HG02981 (cell line): ENCODE measurements around the gene LTBR.

ENCODE experiments used
- ATAC-seq: cut with Tn5 transposase; IDR thresholded peaks from one replicate; pipeline ENCODE4 v1.9.1; 2021; ENCODE audit warnings: mild to moderate bottlenecking, moderate library complexity; ENCODE audit not compliant: unreplicated experiment

The LTBR gene

DNA sequence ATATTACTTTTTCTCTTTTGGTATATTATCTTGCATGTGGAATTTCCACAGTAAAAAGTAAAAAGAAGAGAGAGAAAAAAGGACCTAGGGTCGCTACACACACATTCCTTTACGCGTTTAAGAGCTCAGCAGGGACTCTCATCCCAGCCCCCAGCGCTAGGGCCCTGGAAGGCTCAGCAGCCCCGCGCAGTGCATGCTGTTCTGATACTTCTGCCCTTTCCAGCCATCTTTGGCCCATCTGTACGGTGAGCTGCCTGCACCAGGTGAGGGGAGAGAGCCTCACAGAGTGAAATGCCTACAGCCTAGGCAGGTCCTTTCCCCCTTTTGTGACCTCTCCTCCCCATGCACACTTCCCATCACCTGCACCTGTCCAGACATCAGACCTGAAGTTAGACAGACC is 1.6 kb upstream of the LTBR start:
- no peak for ATAC-seq

DNA sequence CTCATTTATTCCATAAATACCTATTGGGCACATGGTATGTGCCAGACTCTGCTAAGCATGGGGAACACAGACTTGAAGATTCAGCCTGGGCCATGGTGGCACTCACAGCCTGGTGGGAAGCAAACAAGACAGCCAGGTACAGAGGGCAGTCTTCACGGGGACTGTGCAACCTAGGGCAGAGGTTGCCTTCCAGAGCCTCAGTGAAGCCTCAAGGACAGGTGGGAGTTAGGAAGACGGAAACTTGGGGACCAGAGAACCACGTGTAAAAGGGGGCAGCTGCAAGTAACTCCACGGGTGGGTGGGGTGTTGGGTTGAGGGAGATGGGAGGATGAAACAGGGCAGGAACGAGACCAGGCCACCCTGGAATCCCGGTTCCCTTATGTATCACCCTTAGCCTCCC is 980 bp upstream of the LTBR start:
- no peak for ATAC-seq

DNA sequence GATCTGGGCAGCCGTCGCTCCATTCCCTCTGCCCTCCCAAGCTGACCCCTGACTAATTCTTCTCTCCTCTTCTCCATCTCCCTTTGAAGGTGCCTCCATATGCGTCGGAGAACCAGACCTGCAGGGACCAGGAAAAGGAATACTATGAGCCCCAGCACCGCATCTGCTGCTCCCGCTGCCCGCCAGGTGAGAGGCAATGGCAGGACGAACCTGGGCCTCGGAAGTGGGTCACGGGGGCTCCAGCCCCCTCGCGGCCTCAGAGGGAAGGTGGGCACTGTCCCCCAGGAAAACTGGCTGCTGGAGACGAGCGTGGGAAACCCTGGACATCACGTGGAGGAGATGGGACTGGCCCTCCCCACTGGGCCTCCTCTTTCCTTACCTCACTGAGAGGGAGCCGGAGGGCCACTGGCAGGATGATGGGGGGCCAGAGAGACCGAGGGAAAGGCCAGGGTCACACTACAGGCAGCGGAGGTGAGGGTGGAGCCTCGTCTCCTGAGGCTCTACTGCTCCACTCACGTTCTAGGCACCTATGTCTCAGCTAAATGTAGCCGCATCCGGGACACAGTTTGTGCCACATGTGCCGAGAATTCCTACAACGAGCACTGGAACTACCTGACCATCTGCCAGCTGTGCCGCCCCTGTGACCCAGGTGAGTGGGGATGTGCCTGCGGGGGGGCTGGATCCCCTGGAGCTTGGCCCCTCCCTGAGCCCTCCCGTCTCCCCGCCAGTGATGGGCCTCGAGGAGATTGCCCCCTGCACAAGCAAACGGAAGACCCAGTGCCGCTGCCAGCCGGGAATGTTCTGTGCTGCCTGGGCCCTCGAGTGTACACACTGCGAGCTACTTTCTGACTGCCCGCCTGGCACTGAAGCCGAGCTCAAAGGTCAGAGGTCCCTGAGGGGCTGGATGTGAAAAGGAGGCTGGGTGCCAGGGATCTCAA is 806 bp downstream of the LTBR start:
- no peak for ATAC-seq

DNA sequence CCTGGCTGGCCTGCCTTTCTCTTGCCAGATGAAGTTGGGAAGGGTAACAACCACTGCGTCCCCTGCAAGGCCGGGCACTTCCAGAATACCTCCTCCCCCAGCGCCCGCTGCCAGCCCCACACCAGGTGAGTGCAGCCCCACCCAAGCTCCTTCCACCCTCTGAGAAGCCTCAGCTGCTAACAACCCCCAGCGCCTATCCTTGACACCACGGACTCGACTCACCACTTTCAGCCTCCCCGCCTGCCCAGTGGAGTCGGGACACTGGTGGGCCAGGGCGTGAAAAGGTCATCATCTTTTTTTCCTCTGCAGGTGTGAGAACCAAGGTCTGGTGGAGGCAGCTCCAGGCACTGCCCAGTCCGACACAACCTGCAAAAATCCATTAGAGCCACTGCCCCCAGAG is 2.1 kb downstream of the LTBR start:
- ATAC-seq: no peak

DNA sequence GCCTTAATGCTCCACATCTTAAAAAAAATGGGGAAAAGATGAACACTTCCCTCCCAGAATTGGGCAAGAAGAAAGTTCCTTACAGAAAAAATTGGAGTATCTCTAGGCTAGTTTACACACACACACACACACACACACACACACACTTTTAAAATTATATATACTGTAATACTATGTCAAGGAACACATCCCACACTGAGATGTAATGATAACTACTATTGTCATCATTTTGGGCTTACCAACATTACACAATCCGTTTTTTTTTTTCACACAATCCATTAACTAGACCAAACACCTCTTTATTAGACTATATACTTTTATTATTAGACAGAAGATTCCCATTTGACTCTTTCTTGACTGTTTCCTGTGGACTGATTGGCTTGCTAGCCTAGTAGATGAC is 2.5 kb downstream of the LTBR start:
- no peak for ATAC-seq

DNA sequence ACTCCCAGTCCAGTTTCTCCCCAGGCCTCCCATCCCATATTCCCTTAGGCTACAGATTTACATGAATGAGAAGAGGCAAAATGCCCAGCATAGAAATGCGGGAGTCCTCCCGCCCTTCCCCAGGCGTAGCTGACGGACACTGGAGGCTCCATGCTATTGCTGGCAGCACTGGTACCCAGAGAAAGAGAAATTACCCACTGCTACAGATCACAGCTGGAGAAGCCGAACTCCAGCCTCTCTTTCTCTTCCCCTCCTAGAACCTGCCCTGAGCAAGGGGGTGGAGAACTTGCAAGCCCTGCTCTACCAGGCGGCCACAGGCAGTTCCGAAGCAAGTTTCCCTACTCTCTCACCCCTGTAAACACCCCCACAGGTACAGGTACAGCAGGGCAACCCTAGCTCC is 3.6 kb downstream of the LTBR start:
- ATAC-seq: no peak

DNA sequence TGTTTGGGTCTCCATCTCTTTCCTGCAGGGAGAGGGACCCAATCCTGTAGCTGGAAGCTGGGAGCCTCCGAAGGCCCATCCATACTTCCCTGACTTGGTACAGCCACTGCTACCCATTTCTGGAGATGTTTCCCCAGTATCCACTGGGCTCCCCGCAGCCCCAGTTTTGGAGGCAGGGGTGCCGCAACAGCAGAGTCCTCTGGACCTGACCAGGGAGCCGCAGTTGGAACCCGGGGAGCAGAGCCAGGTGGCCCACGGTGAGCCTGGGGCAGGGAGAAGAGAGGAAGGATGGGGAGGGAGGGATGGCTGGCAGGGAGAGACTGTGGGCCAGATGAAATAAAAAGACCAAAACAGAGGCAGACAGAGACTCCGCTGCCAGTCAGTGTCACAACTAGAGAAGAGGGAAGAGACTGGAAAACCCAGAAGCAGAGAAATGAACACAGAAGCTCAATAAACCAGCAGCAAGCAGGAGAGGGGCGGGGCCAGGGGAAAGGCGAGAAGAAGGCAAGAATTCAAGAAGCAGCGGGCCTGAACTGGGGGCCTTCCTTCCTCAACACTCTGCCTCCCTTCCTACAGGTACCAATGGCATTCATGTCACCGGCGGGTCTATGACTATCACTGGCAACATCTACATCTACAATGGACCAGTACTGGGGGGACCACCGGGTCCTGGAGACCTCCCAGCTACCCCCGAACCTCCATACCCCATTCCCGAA is 6.3 kb downstream of the LTBR start:
- no peak for ATAC-seq

DNA sequence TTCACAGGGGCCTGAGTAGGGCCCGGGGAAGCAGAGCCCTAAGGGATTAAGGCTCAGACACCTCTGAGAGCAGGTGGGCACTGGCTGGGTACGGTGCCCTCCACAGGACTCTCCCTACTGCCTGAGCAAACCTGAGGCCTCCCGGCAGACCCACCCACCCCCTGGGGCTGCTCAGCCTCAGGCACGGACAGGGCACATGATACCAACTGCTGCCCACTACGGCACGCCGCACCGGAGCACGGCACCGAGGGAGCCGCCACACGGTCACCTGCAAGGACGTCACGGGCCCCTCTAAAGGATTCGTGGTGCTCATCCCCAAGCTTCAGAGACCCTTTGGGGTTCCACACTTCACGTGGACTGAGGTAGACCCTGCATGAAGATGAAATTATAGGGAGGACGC is 7.1 kb downstream of the LTBR start:
- ATAC-seq: no peak

DNA sequence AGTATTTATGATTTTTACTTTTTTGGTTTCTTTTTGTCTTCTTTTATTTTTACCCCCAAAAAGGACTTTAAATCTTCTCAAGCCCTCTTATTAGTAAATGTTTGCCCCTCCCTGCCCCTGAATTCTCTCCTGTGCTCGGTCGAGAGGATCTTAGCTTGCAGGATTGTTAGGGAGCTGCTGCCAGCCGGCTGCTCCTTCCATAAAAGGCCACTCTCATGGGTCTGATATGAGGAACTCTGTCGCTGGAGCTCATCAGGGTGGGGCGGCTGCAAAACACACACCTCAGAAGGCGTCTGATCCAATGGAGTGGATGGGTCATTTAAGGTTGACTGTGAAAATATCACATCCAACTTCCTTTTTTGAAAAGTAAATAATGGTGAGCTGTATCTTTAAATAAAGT is 8.5 kb downstream of the LTBR start:
- ATAC-seq: no peak

DNA sequence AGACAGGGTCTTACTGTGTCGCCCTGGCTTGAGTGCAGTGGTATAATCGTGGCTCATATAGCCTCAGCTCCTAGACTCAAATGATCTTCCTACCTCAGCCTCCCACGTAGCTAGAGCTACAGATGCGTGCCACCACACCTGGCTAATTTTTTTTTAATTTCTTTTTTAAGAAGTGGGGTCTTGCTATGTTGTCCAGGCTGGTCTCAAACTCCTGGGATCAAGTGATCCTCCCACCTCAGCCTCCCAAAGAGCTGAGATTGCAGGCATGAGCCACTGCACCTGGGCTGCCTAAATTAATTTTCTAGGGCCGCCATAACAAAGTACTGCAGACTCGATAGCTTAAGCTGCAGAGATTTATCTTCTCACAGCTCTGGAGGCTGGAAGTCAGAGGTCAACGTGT is 9.1 kb downstream of the LTBR start:
- ATAC-seq: no peak

DNA sequence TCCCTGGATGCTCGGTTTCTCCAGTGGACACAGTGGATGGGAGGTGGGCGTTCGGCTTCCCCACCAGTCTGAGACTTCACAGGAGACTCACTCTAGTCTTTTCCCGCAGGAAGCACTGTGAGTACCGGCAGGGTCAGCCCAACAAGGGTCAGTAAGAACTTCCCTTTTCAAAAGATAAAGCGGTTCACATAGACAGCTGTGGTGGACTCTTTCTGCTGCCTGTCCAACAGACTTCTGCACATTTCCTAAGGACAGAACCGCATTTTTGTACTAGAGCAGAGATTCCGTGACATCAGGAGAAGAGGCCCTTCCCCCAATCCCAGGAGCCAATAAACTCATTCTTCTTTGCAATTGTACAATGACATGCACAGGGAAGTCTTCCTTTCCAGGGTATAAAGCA is 10.4 kb downstream of the LTBR start:
- ATAC-seq: no peak

DNA sequence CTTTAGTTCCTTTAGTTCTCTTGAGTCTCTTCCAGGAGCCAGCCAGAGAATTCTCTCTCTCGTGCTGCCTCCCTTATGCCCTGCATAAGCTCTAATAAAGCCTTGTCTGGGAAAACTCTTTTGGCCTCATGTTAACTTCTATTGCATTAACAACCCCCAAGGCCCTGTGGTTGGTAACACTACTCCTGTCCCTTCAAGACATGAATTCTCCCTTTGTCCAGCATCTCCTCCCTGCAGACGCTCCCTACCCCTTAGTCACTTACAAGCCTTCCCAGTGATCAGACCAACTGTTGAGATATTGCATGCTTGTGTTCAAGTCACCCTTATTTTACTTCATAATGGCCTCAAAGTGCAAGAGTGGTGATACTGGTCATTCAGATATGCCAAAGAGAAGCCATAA is 12.1 kb downstream of the LTBR start:
- no peak for ATAC-seq

DNA sequence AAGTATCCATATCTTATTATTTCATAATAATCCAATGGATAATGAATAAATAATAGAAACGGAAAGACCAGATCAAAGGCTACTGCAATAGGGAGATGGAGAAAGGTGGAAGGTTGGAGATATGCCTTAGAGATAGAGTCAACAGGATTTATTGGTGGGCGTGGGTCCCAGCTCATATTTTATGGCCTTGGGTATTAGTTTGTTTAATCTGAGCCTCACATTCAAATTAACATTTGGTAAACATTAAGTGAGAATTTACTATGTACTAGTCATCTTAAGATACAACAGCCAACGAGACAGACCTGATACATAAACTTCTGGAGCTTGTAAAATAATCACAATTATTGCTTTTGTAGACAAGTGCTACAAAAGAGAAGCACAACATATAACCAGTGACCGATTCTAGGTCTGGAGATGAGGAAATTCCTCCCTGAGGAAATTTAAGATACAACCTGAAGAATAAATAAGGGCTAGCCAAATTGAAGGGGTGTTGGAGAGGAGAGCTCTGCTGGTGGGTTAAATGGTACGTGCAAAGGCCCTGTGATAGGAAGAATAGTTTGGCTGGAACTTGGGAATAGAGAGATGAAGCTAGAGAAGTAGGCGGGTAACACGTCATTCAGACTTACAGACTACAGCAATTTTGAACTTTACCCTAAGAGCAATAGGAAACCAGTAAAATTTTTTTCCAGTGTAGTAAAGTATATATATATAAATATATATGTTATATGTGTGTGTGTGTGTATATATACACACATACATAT is 16.1 kb downstream of the LTBR start:
- no peak for ATAC-seq

DNA sequence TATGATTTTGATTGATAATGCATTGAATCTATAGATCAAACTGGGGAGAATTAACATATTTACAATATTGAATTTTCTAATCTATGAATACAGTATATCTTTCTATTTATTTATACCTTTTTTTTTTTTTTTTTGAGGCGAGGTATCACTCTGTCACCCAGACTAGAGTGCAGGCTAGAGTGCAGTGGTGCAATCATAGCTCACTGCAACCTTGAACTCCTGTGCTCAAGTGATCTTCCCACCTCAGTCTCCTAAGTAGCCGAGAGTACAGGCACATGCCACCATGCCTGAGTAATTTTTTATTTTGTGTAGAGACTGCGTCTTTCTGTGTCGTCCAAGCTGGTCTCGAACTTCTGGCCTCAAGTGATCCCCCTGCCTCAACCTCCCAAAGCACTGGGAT is 20.4 kb downstream of the LTBR start:
- no peak for ATAC-seq

DNA sequence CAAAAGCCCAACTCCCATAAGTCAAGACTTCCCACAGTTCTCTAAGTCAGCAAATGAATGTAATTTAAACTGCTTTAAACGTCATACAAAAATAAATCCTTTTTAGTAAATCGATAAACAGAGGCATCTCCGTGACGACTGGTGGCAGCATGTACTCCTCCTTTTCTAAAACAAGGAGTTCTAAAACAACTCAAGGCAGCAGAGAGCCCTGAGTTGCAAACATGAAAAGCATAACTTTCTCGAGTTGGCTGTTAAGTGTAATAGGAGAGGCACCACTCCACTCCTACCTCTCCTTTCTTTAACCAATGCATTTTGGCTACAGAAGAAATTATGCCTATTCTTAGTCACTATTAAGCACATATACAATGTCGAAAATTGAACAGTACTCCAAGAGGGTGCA is 22.0 kb downstream of the LTBR start:
- no peak for ATAC-seq

DNA sequence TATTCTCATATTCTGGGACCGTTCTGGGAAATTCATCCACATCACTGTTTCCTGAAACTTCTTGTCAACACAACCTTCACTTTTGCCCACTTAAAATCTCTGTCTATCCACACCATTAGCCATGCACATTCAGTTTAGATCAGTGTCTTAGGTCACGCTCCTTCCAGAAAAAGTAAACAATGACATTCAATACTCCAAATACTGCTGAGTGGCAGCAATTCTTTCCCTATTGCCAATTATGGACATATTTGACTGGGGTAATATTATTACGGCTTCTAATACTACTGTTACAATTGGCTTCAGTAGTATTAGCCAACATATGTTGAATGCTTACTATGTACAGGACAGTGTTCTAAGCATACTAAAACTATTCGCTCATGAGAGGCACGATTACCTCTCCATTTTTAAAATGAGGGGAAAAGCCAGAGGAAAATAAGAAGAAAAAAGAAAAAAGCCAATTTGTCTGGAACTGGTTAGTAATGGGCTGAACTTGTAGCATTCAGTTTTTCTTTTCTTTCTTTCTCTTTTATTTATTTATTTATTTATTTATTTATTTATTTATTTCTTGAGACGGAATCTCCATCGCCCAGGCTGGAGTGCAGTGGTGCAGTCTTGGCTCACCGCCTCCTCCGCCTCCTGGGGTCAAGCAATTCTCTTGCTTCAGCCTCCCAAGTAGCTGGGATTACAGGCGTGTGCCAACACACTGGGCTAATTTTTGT is 23.4 kb downstream of the LTBR start:
- no peak for ATAC-seq

DNA sequence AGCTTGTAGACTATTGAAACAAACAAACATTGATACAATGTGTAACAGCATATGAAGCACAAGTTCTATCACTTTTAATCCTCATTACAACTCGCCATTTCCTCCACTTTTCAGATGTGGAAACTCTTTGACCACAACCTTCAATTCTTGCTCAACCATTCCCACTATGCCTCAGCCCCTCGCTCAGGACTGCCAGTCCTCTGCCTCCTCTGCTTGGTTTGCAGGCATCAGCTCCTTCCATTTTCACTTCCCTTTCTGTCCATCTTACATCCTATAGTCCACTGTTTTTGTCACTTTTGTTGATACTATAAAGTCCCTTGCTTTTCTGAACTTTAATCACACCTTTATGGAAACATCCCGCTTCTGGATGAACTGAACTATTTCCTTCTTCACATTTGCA is 32.6 kb downstream of the LTBR start:
- ATAC-seq: no peak

DNA sequence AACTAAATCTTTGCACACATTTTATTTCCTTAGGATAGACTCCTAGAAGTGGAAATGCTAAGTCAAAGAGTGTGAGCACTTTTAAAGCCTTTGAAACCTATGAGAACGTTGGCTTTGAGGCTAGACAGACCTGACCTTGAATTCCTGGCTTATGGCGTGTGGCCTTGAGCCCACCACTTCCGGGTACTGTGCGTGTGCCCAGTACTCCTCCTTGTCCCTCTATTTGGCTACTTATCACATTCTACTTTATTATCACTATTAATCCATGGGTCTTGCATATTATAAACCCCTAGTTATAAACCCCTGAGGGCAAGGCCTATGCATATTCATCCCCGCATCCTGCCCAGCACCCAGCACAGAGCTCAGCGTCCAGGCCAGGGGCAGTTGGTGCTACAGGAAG is 34.8 kb downstream of the LTBR start:
- ATAC-seq: no peak

DNA sequence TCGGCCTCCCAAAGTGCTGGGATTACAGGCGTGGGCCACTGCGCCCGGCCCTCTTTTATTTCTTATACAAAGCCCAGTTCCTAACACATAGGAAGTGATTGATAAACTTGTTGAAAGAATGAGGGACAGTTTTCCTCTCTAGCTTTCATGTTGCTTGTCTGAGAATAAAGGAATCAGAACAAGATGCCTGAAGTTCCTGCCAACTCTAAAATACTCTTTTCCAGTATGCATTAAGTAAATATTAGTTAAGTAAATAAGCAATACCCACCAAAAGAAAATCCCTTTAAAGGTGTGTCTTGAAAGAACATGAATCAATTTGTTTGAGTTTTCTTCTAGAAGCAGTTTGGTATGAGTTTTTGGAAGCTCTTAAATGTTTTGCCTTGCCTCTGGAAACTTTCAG is 36.4 kb downstream of the LTBR start:
- ATAC-seq: no peak

DNA sequence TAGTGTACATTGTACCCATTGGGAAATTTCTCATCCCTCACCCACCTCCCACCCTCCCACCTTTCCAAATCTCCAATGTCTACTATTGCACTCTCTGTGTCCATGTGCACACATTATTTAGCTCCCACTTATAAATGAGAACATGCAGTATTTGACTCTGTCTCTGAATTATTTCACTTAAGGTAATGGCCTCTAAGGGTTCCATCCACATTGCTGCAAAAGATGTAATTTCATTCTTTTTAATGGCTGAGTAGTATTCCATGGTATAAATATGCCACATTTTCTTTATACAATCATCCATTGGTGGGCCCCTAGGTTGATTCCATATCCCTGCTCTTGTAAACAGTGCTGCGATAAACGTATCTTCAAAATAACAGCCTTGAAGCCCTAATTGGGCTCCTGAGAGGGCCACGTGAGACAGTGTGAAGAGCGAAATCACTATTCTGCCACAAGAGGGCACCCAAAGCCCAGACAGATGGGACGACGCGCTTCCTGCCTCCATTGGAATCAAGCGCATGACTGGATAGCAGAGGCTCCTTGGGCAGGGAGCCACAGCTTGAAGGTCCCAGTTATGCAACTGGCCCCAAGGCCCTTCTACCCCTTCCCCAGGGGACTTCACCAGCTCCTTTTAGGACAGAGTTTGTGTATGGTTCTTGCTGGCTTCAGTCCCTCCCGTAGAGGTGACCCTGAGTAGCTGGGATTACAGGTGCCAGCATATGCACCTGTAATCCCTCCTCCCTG is 39.5 kb downstream of the LTBR start:
- peak; percentile 51 for ATAC-seq
